NB4 (cell line): Measurements from ENCODE around the gene SHB.

Experiments
- MAX ChIP-seq: IDR thresholded peaks from 2 replicates; pipeline ENCODE4 v1.6.1; 2011; ENCODE audit warnings: low read depth, low read length
- MYC ChIP-seq: IDR thresholded peaks from 2 replicates; pipeline ENCODE4 v1.6.1; 2011; ENCODE audit warnings: low read depth, low read length
- POLR2A ChIP-seq: IDR thresholded peaks from 2 replicates; pipeline ENCODE4 v1.6.1; 2011; ENCODE audit warnings: mild to moderate bottlenecking; ENCODE audit not compliant: insufficient read length; ENCODE audit errors: extremely low read depth
- TF ChIP-seq, protein P1 (sequence below): IDR thresholded peaks from one replicate; pipeline ENCODE4 v1.5.1; 2012; ENCODE audit warnings: low read depth, low read length

GRCh38 chr9:38074441-38074961, 5.5 kb upstream of the SHB start:
- TF ChIP-seq, protein P1, sequence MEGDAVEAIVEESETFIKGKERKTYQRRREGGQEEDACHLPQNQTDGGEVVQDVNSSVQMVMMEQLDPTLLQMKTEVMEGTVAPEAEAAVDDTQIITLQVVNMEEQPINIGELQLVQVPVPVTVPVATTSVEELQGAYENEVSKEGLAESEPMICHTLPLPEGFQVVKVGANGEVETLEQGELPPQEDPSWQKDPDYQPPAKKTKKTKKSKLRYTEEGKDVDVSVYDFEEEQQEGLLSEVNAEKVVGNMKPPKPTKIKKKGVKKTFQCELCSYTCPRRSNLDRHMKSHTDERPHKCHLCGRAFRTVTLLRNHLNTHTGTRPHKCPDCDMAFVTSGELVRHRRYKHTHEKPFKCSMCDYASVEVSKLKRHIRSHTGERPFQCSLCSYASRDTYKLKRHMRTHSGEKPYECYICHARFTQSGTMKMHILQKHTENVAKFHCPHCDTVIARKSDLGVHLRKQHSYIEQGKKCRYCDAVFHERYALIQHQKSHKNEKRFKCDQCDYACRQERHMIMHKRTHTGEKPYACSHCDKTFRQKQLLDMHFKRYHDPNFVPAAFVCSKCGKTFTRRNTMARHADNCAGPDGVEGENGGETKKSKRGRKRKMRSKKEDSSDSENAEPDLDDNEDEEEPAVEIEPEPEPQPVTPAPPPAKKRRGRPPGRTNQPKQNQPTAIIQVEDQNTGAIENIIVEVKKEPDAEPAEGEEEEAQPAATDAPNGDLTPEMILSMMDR: no peak
- no peak for TF ChIP-seq MAX
- TF ChIP-seq POLR2A: no peak
- TF ChIP-seq MYC: no peak
